HG02870 (cell line): ENCODE results near the gene NHSL1.

Source experiments
- ATAC-seq: cut with Tn5 transposase; IDR thresholded peaks from one replicate; pipeline ENCODE4 v1.9.1; 2021; ENCODE audit warnings: mild to moderate bottlenecking, moderate library complexity; ENCODE audit not compliant: unreplicated experiment

The NHSL1 gene

GRCh38 chr6:138499303-138500018, at the start of gene NHSL1:
NHSL1 (minus strand) TSS chr6:138499494; CDS start chr6:138499290, 204 bp downstream.
- ATAC-seq: peak; percentile 96

GRCh38 chr6:138546733-138547185, 47.5 kb upstream of the NHSL1 start:
- no peak for ATAC-seq

- no peak for ATAC-seq
Observed at GRCh38 chr6:138545621-138545980, 46.3 kb upstream of the NHSL1 start.

- ATAC-seq: no peak
Observed at GRCh38 chr6:138544501-138544900, 45.2 kb upstream of the NHSL1 start.

- no peak for ATAC-seq
Observed at GRCh38 chr6:138543657-138544056, 44.4 kb upstream of the NHSL1 start.

GRCh38 chr6:138541823-138542481, 42.7 kb upstream of the NHSL1 start:
- ATAC-seq: no peak

GRCh38 chr6:138540468-138540867, 41.2 kb upstream of the NHSL1 start:
- ATAC-seq: no peak

GRCh38 chr6:138539876-138540275, 40.6 kb upstream of the NHSL1 start:
- ATAC-seq: no peak

GRCh38 chr6:138538390-138539031, 39.2 kb upstream of the NHSL1 start:
- no peak for ATAC-seq

GRCh38 chr6:138537106-138537505, 37.8 kb upstream of the NHSL1 start:
- ATAC-seq: no peak

- no peak for ATAC-seq
Observed at GRCh38 chr6:138535728-138536455, 36.6 kb upstream of the NHSL1 start.

- no peak for ATAC-seq
Observed at GRCh38 chr6:138533667-138534066, 34.4 kb upstream of the NHSL1 start.

- no peak for ATAC-seq
Observed at GRCh38 chr6:138531387-138531786, 32.1 kb upstream of the NHSL1 start.

- ATAC-seq: no peak
Observed at GRCh38 chr6:138529478-138529877, 30.2 kb upstream of the NHSL1 start.

GRCh38 chr6:138528956-138529355, 29.7 kb upstream of the NHSL1 start:
- no peak for ATAC-seq

- no peak for ATAC-seq
Observed at GRCh38 chr6:138528137-138528536, 28.8 kb upstream of the NHSL1 start.

- no peak for ATAC-seq
Observed at GRCh38 chr6:138527411-138528088, 28.3 kb upstream of the NHSL1 start.

GRCh38 chr6:138526822-138527235, 27.5 kb upstream of the NHSL1 start:
- ATAC-seq: no peak

GRCh38 chr6:138525355-138525754, 26.1 kb upstream of the NHSL1 start:
- no peak for ATAC-seq

- no peak for ATAC-seq
Observed at GRCh38 chr6:138524526-138524925, 25.2 kb upstream of the NHSL1 start.
